K562 (cell line): ENCODE data around the gene RPS6KA2. TPM values are rescaled to one million over a fixed set of nuclear protein-coding genes. Genes with fewer than 3 reads are reported as not detected.

Source experiments
- ATAC-seq: fragments of 200-7000 bp; cut with Tn5 transposase; 3 replicates; pipeline ENCODE4 v1.9.1; 2020; ENCODE audit warnings: moderate library complexity
- BruUV-seq: library from RNA; stranded (reverse); fragments of 400-500 nt; replicated peaks from 2 replicates; lab custom pipeline; 2021; lab: Mats Ljungman, UMichigan
- CTCF ChIA-PET: fragments of 300-600 bp; formaldehyde crosslinking; extraction: SDS; loops from one replicate; lab custom pipeline; 2021; ENCODE audit warnings: low intra/inter-chr PET ratio; lab: Yijun Ruan, JAX
- POLR2A ChIA-PET: fragments of 300-600, 350-650 bp; sonication (Branson Sonifier 250); formaldehyde crosslinking; extraction: SDS; loops from one replicate; lab custom pipeline; 2021; ENCODE audit warnings: antibody characterized with exemption, inconsistent platforms; lab: Yijun Ruan, JAX
- DNase-seq, 4 experiments: peaks; one replicate each; pipeline versions ENCODE4 v3.0.0 to v3.0.0-alpha.2; 2011 to 2018; ENCODE audit warnings: low spot score in 3 of 4, mixed read lengths in 3 of 4; ENCODE audit errors: extremely low read depth in 1 of 4
- FAIRE-seq: peaks from 2 replicates; lab custom pipeline; 2011; peaks lifted over from hg19 to GRCh38; lab: Jason Lieb, UNC
- H2AFZ ChIP-seq: 2 replicates; pipeline ENCODE4 v1.6.0; 2011; ENCODE audit warnings: low read depth, low read length, control low read depth, inconsistent platforms
- H3K27ac ChIP-seq: fragments of 200-600 bp; 3 replicates; pipeline ENCODE4 v1.8.0; 2011; ENCODE audit warnings: low read depth, mild to moderate bottlenecking, control low read depth, inconsistent platforms, low read length, moderate library complexity, mixed read lengths; ENCODE audit errors: extremely low read depth
- H3K27me3 ChIP-seq, 2 experiments: fragments of 300-600 bp in 1 of 2; 2 replicates in 1 of 2; 3 replicates in 1 of 2; pipeline versions ENCODE4 v1.6.0 to v1.8.0; 2011; ENCODE audit warnings: inconsistent platforms in 2 of 2, low read length in 2 of 2, mild to moderate bottlenecking in 1 of 2, mixed read lengths in 1 of 2, moderate library complexity in 1 of 2; ENCODE audit not compliant: control insufficient read depth in 2 of 2, insufficient read depth in 2 of 2
- H3K36me3 ChIP-seq: fragments of 300-600 bp; 3 replicates; pipeline ENCODE4 v1.8.0; 2011; ENCODE audit warnings: mild to moderate bottlenecking, low read length, inconsistent platforms; ENCODE audit not compliant: control insufficient read depth, insufficient read depth
- H3K4me1 ChIP-seq, 2 experiments: fragments of 200-600 bp in 1 of 2; replicated peaks in 1 of 2; 2 replicates in 1 of 2; 3 replicates in 1 of 2; pipeline versions ENCODE4 v1.5.1 to v1.8.0; 2011; ENCODE audit warnings: inconsistent platforms in 2 of 2, low read length in 2 of 2, mild to moderate bottlenecking in 1 of 2, mixed read lengths in 1 of 2, moderate library complexity in 1 of 2; ENCODE audit not compliant: control insufficient read depth in 2 of 2, insufficient read depth in 2 of 2
- H3K4me2 ChIP-seq: 2 replicates; pipeline ENCODE4 v1.6.1; 2011; ENCODE audit warnings: low read length, control low read depth, inconsistent platforms, mixed read lengths; ENCODE audit not compliant: insufficient read depth
- H3K4me3 ChIP-seq: fragments of 200-600 bp; sonication (generic), shearing (Covaris generic); 2 replicates; pipeline ENCODE4 v1.5.1; 2016; ENCODE audit warnings: control low read depth, inconsistent platforms
- H3K79me2 ChIP-seq: fragments of 200-600 bp; 3 replicates; pipeline ENCODE4 v1.8.0; 2011; ENCODE audit warnings: low read length, inconsistent platforms; ENCODE audit not compliant: control insufficient read depth, insufficient read depth
- H3K9ac ChIP-seq, 2 experiments: 2 replicates each; pipeline versions ENCODE4 v1.6.0 to v1.6.1; 2011; ENCODE audit warnings: low read depth in 2 of 2, low read length in 2 of 2, control low read depth in 1 of 2, inconsistent platforms in 1 of 2, mild to moderate bottlenecking in 1 of 2, mixed read lengths in 1 of 2; ENCODE audit not compliant: insufficient read depth in 1 of 2
- H3K9me1 ChIP-seq: one replicate; pipeline ENCODE4 v1.6.0; 2011; ENCODE audit warnings: inconsistent platforms, mild to moderate bottlenecking, low read length, moderate library complexity; ENCODE audit not compliant: control insufficient read depth, insufficient read depth
- H3K9me3 ChIP-seq: replicated peaks from 2 replicates; pipeline ENCODE4 v1.5.1; 2011; ENCODE audit warnings: low read depth, low read length, inconsistent platforms; ENCODE audit not compliant: control insufficient read depth, insufficient read depth
- H4K20me1 ChIP-seq: replicated peaks from 2 replicates; pipeline ENCODE4 v1.6.1; 2011; ENCODE audit warnings: low read length, inconsistent platforms, mixed read lengths; ENCODE audit not compliant: control insufficient read depth, insufficient read depth
- DIDO1 ChIP-seq: fragments of 450-650 bp; IDR thresholded peaks from 2 replicates; pipeline ENCODE4 v1.6.1; 2016; ENCODE audit warnings: low read depth, missing biosample characterization, missing genetic modification characterization
- PURB ChIP-seq: sonication (generic); formaldehyde crosslinking; IDR thresholded peaks from 2 replicates; pipeline ENCODE4 v1.9.0; 2021; ENCODE audit warnings: low read depth, mild to moderate bottlenecking, missing genetic modification reagents
- WGBS: fragments of 100-300 bp; shearing (Covaris generic); methylation state at CpG from one replicate; pipeline ENCODE4 v1.1.6; 2016; ENCODE audit warnings: low coverage, mixed read lengths; ENCODE audit not compliant: insufficient coverage; ENCODE audit errors: missing lambda C conversion rate; 5-methylcytosine and 5-hydroxymethylcytosine counted together
- in situ Hi-C: fragments of 300-500 bp; cut with MboI; formaldehyde crosslinking; loops from 4 replicates; pipeline ENCODE4 v1.15.0; 2018; ENCODE audit warnings: inconsistent platforms, mixed read lengths
- intact Hi-C: fragments of 100-400 bp; cut with micrococcal nuclease; formaldehyde crosslinking; loops from 2 replicates; pipeline ENCODE4 v1.14.2; 2022
- polyA plus RNA-seq, 8 experiments: library from polyadenylated mRNA; depleted of rRNA in 4 of 8; stranded (reverse) in 5 of 8; unstranded in 3 of 8; fragments of >200 nt; fragmentation: Nextera tagmentation in 2 of 8; fragmentation: Illumina TruSeq in 1 of 8; extraction: Ambion mirVana in 2 of 8; extraction: Trizol in 1 of 8; gene quantifications; 2 replicates each; pipeline versions ENCODE4 v1.2.1 to v1.2.3, GENCODE V29; 2011 to 2014; ENCODE audit warnings: inconsistent platforms in 1 of 8, missing spikeins in 1 of 8
- total RNA-seq, 7 experiments: library from RNA; depleted of rRNA in 6 of 7; stranded (reverse); fragments of >200 nt in 6 of 7; fragmentation: Illumina TruSeq in 2 of 7; extraction: Trizol in 2 of 7; gene quantifications; 2 replicates each; pipeline versions ENCODE4 v1.2.1 to v1.2.3, GENCODE V29; 2011 to 2021; ENCODE audit warnings: low replicate concordance in 1 of 7

RPS6KA2 gene
- total and polyA plus RNA-seq, 9 of the 15 experiments (the other 6 are each of a cell fraction or from before 2014, with no cell fraction given), result 0.29 to 1.00 (median 0.53) TPM

- Histone ChIP-seq H4K20me1 (0 out of 2 replicates have a peak, but pooled peaks cover 5% of the 10 kb centered on the region), H3K9ac (no peak overlapping the region), H3K9me1 (no peaks in the 10 kb centered on the region), H3K4me3 (no peak overlapping the region), H3K27ac (no peak overlapping the region), H2AFZ (no peak overlapping the region), H3K36me3 (no peaks in the 10 kb centered on the region), H3K4me2 (no peak overlapping the region), H3K4me1 (peaks cover 0 to 3% of the 10 kb centered on the region in 2 experiments; a peak in 1 of 5 replicates), H3K79me2 (no peaks in the 10 kb centered on the region), H3K27me3 (peaks cover 51 to 80% of the 10 kb centered on the region in 2 experiments), H3K9me3 (no peaks in the 10 kb centered on the region)
- TF ChIP-seq DIDO1 (tag), result no peak
- no peak for TF ChIP-seq PURB (CRISPR knock-in tag)
- ATAC-seq (no peak), FAIRE-seq (no peak), DNase-seq (no peak)
- BruUV-seq, result no TSS peak
- WGBS, result 2% methylated on average over 22 of the region's 22 CpGs
- intact Hi-C loops (no loop called here), in situ Hi-C loops (no loop called here)
- ChIA-PET POLR2A (interaction anchor here (0.6 to 0.8 kb wide), 3 partner anchors 18 to 27 kb away, joined by 3 to 5 read pairs (median 3); no protein-coding TSS in a partner anchor), CTCF (no interaction called here)
Observed at GRCh38 chr6:166464068-166465002, 162.7 kb downstream of the RPS6KA2 start.
